H9 (cell line): ENCODE measurements around the gene TTC7B. TPM values are rescaled to one million over a fixed set of nuclear protein-coding genes. Genes with fewer than 3 reads are reported as not detected.

Source experiments
- DNase-seq: peaks from one replicate; pipeline ENCODE4 v3.0.0-alpha.2; 2017
- H2AFZ ChIP-seq: one replicate; pipeline ENCODE4 v1.6.1; 2013; ENCODE audit warnings: mild to moderate bottlenecking, low read length, control low read depth, moderate library complexity
- H2AK5ac ChIP-seq: 2 replicates; pipeline ENCODE4 v1.6.1; 2013; ENCODE audit warnings: low read length, control low read depth, mixed read lengths; ENCODE audit not compliant: insufficient read length
- H2BK120ac ChIP-seq: one replicate; pipeline ENCODE4 v1.6.1; 2013; ENCODE audit warnings: low read depth, mild to moderate bottlenecking, low read length, control low read depth, inconsistent platforms; ENCODE audit not compliant: poor library complexity, severe bottlenecking
- H2BK12ac ChIP-seq: 2 replicates; pipeline ENCODE4 v1.6.1; 2013; ENCODE audit warnings: low read length, control low read depth, mixed read lengths, low read depth; ENCODE audit not compliant: insufficient read length
- H2BK15ac ChIP-seq: 2 replicates; pipeline ENCODE4 v1.6.1; 2013; ENCODE audit warnings: low read depth, low read length, control low read depth
- H2BK20ac ChIP-seq: one replicate; pipeline ENCODE4 v1.6.1; 2013; ENCODE audit warnings: low read depth, mild to moderate bottlenecking, low read length, control low read depth, inconsistent platforms; ENCODE audit not compliant: poor library complexity, severe bottlenecking
- H2BK5ac ChIP-seq: 2 replicates; pipeline ENCODE4 v1.6.1; 2013; ENCODE audit warnings: low read length, control low read depth, mixed read lengths; ENCODE audit not compliant: insufficient read length
- H3K14ac ChIP-seq: 2 replicates; pipeline ENCODE4 v1.6.1; 2013; ENCODE audit warnings: low read length, control low read depth; ENCODE audit not compliant: insufficient read depth
- H3K18ac ChIP-seq: 2 replicates; pipeline ENCODE4 v1.6.1; 2013; ENCODE audit warnings: low read depth, mild to moderate bottlenecking, mixed read lengths, low read length, control low read depth; ENCODE audit not compliant: insufficient read length
- H3K23ac ChIP-seq: 2 replicates; pipeline ENCODE4 v1.6.1; 2013; ENCODE audit warnings: low read length, control low read depth, mixed read lengths, low read depth; ENCODE audit not compliant: insufficient read length
- H3K23me2 ChIP-seq: 2 replicates; pipeline ENCODE4 v1.6.1; 2013; ENCODE audit warnings: low read depth, mild to moderate bottlenecking, mixed read lengths, low read length, control low read depth; ENCODE audit not compliant: insufficient read length, poor library complexity, severe bottlenecking
- H3K27ac ChIP-seq: 2 replicates; pipeline ENCODE4 v1.5.1; 2013; ENCODE audit warnings: low read length, control low read depth, mixed read lengths, low read depth; ENCODE audit not compliant: insufficient read length
- H3K27me3 ChIP-seq: 2 replicates; pipeline ENCODE4 v1.6.1; 2013; ENCODE audit warnings: low read length, control low read depth, inconsistent platforms; ENCODE audit not compliant: insufficient read depth
- H3K4ac ChIP-seq: 2 replicates; pipeline ENCODE4 v1.6.1; 2013; ENCODE audit warnings: low read depth, mild to moderate bottlenecking, control low read depth, inconsistent platforms, low read length, moderate library complexity
- H3K4me1 ChIP-seq: 2 replicates; pipeline ENCODE4 v1.6.1; 2013; ENCODE audit warnings: low read length, control low read depth, inconsistent platforms; ENCODE audit not compliant: insufficient read depth
- H3K4me2 ChIP-seq: 2 replicates; pipeline ENCODE4 v1.6.1; 2013; ENCODE audit warnings: low read length, control low read depth, mixed read lengths; ENCODE audit not compliant: insufficient read length, insufficient read depth
- H3K56ac ChIP-seq: 2 replicates; pipeline ENCODE4 v1.6.1; 2013; ENCODE audit warnings: low read depth, mild to moderate bottlenecking, mixed read lengths, low read length, control low read depth; ENCODE audit not compliant: insufficient read length
- H3K79me1 ChIP-seq: 2 replicates; pipeline ENCODE4 v1.6.1; 2013; ENCODE audit warnings: low read depth, mild to moderate bottlenecking, moderate library complexity, low read length, control low read depth, inconsistent platforms; ENCODE audit not compliant: insufficient read depth, poor library complexity, severe bottlenecking
- H3K79me2 ChIP-seq: 2 replicates; pipeline ENCODE4 v1.6.1; 2013; ENCODE audit warnings: low read length, control low read depth, inconsistent platforms; ENCODE audit not compliant: insufficient read depth
- H3K9ac ChIP-seq: 2 replicates; pipeline ENCODE4 v1.6.1; 2013; ENCODE audit warnings: low read length, control low read depth, mixed read lengths; ENCODE audit not compliant: insufficient read length; ENCODE audit errors: extremely low read depth
- H3K9me3 ChIP-seq: one replicate; pipeline ENCODE4 v1.6.1; 2013; ENCODE audit warnings: low read depth, low read length, inconsistent platforms; ENCODE audit not compliant: control insufficient read depth
- H3T11ph ChIP-seq: one replicate; pipeline ENCODE4 v1.6.1; 2013; ENCODE audit warnings: mild to moderate bottlenecking, low read length, control low read depth, inconsistent platforms
- H4K20me1 ChIP-seq: one replicate; pipeline ENCODE4 v1.6.1; 2013; ENCODE audit not compliant: control insufficient read depth, insufficient read length, insufficient read depth
- H4K5ac ChIP-seq: 2 replicates; pipeline ENCODE4 v1.6.1; 2013; ENCODE audit warnings: low read depth, mild to moderate bottlenecking, mixed read lengths, low read length, control low read depth; ENCODE audit not compliant: insufficient read length
- H4K8ac ChIP-seq: replicated peaks from 2 replicates; pipeline ENCODE4 v1.6.1; 2013; ENCODE audit warnings: low read length, control low read depth, mixed read lengths, low read depth; ENCODE audit not compliant: insufficient read length
- H4K91ac ChIP-seq: 2 replicates; pipeline ENCODE4 v1.6.1; 2013; ENCODE audit warnings: low read depth, mild to moderate bottlenecking, moderate library complexity, mixed read lengths, low read length, control low read depth; ENCODE audit not compliant: insufficient read length
- H3K27ac Mint-ChIP-seq, 3 experiments: 2 replicates in 2 of 3; 3 replicates in 1 of 3; pipeline ENCODE4 v1.8.0; 2020 to 2021; ENCODE audit warnings: mixed read lengths in 3 of 3, mild to moderate bottlenecking in 1 of 3, moderate library complexity in 1 of 3
- H3K27me3 Mint-ChIP-seq: 2 replicates; pipeline ENCODE4 v1.8.0; 2021; ENCODE audit warnings: low read depth, mild to moderate bottlenecking, moderate library complexity, mixed read lengths
- H3K36me3 Mint-ChIP-seq, 3 experiments: 2 replicates in 2 of 3; 3 replicates in 1 of 3; pipeline ENCODE4 v1.8.0; 2020 to 2021; ENCODE audit warnings: low read depth in 3 of 3, mixed read lengths in 3 of 3; ENCODE audit not compliant: insufficient read depth in 1 of 3
- H3K4me1 Mint-ChIP-seq, 2 experiments: 2 replicates each; pipeline ENCODE4 v1.8.0; 2020; ENCODE audit warnings: mixed read lengths in 2 of 2
- H3K4me3 Mint-ChIP-seq, 2 experiments: 2 replicates in 1 of 2; 3 replicates in 1 of 2; pipeline ENCODE4 v1.8.0; 2020 to 2021; ENCODE audit warnings: mild to moderate bottlenecking in 2 of 2, mixed read lengths in 2 of 2, moderate library complexity in 1 of 2
- H3K9me3 Mint-ChIP-seq, 2 experiments: 2 replicates in 1 of 2; 3 replicates in 1 of 2; pipeline ENCODE4 v1.8.0; 2020; ENCODE audit warnings: mild to moderate bottlenecking in 2 of 2, mixed read lengths in 2 of 2, moderate library complexity in 1 of 2
- WGBS: extraction: QIAGEN DNeasy Blood & Tissue Kit; methylation state at CpG from one replicate; pipeline ENCODE4 v1.1.7; 2013; ENCODE audit warnings: missing lambda C conversion rate, low lambda C conversion rate, mixed read lengths; ENCODE audit not compliant: insufficient read length; ENCODE audit errors: extremely low coverage; 5-methylcytosine and 5-hydroxymethylcytosine counted together
- total RNA-seq: library from RNA; stranded (reverse); gene quantifications from 2 replicates; pipeline ENCODE4 v1.2.1, GENCODE V29; 2021
- TF ChIP-seq, protein P1 (sequence below): fragments of 200-600 bp; sonication (generic); conservative IDR thresholded peaks from 3 replicates; pipeline ENCODE4 v1.8.0; 2021; ENCODE audit warnings: antibody characterized with exemption, mild to moderate bottlenecking

TTC7B gene
- total RNA-seq, 1 experiment from 2014 or later, result 33.7 TPM

DNA sequence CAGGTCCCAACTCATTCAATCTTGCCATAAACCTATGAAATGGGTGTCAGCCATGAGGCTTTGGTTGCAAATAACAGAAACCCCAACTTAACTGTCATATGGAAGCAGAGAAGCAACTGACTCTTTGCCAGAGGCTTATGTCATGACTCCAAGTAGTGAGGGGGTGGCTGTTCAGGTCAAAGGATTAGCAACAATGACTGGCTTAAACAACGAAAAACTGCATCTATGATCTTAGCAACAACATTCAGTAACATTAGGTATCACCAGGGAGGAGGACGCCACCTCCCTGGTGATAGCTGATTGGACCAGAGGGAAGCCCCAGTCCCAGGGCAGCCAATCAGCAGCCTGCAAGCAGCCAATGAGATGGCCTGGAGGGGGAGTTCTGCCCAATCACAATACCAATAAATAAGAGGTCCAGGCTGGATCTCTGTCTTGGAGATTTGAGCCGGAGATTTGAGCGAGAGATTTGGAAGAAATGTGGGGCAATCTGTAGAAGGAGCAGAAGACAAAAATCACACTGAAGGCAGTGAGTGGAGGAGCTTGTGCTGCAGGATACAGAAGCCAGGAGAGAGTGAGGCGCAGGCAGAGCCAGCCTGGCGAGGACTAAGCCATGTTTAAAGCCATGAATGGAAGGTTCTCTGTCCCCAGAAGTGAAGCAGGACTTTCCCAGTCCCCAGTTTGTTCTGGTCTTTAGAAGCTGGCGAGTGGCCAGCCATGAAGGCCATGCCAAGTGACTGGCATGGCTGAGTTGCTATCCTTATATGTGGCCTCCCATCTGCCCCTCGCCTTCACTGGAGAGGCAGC, 326.1 kb downstream of the TTC7B start:
- Histone ChIP-seq H2BK15ac (no peak overlapping the region), H3K23me2 (no peaks in the 10 kb centered on the region), H3K27me3 (no peaks in the 10 kb centered on the region), H3K18ac (no peak overlapping the region), H3K56ac (no peak overlapping the region), H2AFZ (no peak overlapping the region), H3K79me2 (no peaks in the 10 kb centered on the region; the same call in 1 of the 2 replicates), H3K14ac (no peak overlapping the region), H4K91ac (no peak overlapping the region), H3K9ac (no peak overlapping the region), H2AK5ac (no peak overlapping the region), H3T11ph (no peak overlapping the region), H3K4me2 (no peak overlapping the region), H4K5ac (no peak overlapping the region), H3K4ac (no peak overlapping the region), H3K4me1 (no peaks in the 10 kb centered on the region; the same call in 1 of the 2 replicates), H2BK120ac (no peak overlapping the region), H4K20me1 (no peaks in the 10 kb centered on the region), H3K23ac (no peak overlapping the region), H2BK5ac (no peak overlapping the region), H3K9me3 (no peaks in the 10 kb centered on the region), H3K79me1 (no peaks in the 10 kb centered on the region), H2BK20ac (no peak overlapping the region), H4K8ac (no peak overlapping the region), H3K27ac (no peak overlapping the region), H2BK12ac (no peak overlapping the region)
- peaks cover 22 to 25% of the 10 kb centered on the region in 2 experiments for H3K4me1 Mint-ChIP-seq
- no peak overlapping the region for H3K27ac Mint-ChIP-seq
- no peak overlapping the region for H3K4me3 Mint-ChIP-seq
- no peaks in the 10 kb centered on the region; the same call in none of the 2 replicates for H3K27me3 Mint-ChIP-seq
- WGBS, result no CpG with 5 or more reads among the region's 8 CpGs
- no peaks in the 10 kb centered on the region for H3K9me3 Mint-ChIP-seq
- H3K36me3 Mint-ChIP-seq, result peaks cover 0 to 3% (median 0%) of the 10 kb centered on the region in 3 experiments; a peak in 2 of 7 replicates
- TF ChIP-seq, protein P1, sequence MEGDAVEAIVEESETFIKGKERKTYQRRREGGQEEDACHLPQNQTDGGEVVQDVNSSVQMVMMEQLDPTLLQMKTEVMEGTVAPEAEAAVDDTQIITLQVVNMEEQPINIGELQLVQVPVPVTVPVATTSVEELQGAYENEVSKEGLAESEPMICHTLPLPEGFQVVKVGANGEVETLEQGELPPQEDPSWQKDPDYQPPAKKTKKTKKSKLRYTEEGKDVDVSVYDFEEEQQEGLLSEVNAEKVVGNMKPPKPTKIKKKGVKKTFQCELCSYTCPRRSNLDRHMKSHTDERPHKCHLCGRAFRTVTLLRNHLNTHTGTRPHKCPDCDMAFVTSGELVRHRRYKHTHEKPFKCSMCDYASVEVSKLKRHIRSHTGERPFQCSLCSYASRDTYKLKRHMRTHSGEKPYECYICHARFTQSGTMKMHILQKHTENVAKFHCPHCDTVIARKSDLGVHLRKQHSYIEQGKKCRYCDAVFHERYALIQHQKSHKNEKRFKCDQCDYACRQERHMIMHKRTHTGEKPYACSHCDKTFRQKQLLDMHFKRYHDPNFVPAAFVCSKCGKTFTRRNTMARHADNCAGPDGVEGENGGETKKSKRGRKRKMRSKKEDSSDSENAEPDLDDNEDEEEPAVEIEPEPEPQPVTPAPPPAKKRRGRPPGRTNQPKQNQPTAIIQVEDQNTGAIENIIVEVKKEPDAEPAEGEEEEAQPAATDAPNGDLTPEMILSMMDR, result no peak
- no peak for DNase-seq
